A673 (cell line): ENCODE measurements around the gene INPP5A. TPM values are rescaled to one million over a fixed set of nuclear protein-coding genes. Genes with fewer than 3 reads are reported as not detected.

ENCODE experiments used
- BruUV-seq: library from RNA; stranded (reverse); fragments of 400-500 nt; replicated peaks from 2 replicates; lab custom pipeline; 2021; lab: Mats Ljungman, UMichigan
- CTCF ChIA-PET: fragments of 300-600 bp; sonication (Branson Sonifier 250); formaldehyde crosslinking; loops from one replicate; lab custom pipeline; 2022; ENCODE audit warnings: antibody characterized with exemption; lab: Charles Lee
- POLR2A ChIA-PET: fragments of 300-600 bp; sonication (Branson Sonifier 250); formaldehyde crosslinking; loops from one replicate; lab custom pipeline; 2022; ENCODE audit warnings: antibody characterized with exemption; ENCODE audit not compliant: low non-redundant PET; lab: Charles Lee
- DNase-seq: peaks from one replicate; pipeline ENCODE4 v3.0.0-alpha.2; 2015; ENCODE audit warnings: low spot score
- H3K27ac ChIP-seq: fragments of 200-600 bp; sonication (generic); 2 replicates; pipeline ENCODE4 v1.5.1; 2016; ENCODE audit warnings: mixed run types, low read depth, mild to moderate bottlenecking, mixed read lengths, antibody characterized with exemption, low read length; ENCODE audit not compliant: poor library complexity, severe bottlenecking
- H3K27me3 ChIP-seq: fragments of 200-600 bp; sonication (generic); replicated peaks from 2 replicates; pipeline ENCODE4 v1.6.1; 2017; ENCODE audit warnings: mixed run types, low read depth, mild to moderate bottlenecking, mixed read lengths, antibody characterized with exemption, low read length; ENCODE audit not compliant: insufficient read depth, poor library complexity
- H3K36me3 ChIP-seq: fragments of 200-600 bp; sonication (generic); 2 replicates; pipeline ENCODE4 v1.6.1; 2016; ENCODE audit warnings: mixed run types, mild to moderate bottlenecking, mixed read lengths, antibody characterized with exemption, low read length; ENCODE audit not compliant: insufficient read depth, poor library complexity, severe bottlenecking
- H3K4me1 ChIP-seq: fragments of 200-600 bp; sonication (generic); 2 replicates; pipeline ENCODE4 v1.6.1; 2017; ENCODE audit warnings: mixed run types, mild to moderate bottlenecking, mixed read lengths, antibody characterized with exemption, low read length; ENCODE audit not compliant: insufficient read depth, poor library complexity, severe bottlenecking
- H3K4me3 ChIP-seq: fragments of 200-600 bp; sonication (generic); 2 replicates; pipeline ENCODE4 v1.5.1; 2016; ENCODE audit warnings: low read depth, mixed run types, mild to moderate bottlenecking, mixed read lengths, low read length; ENCODE audit not compliant: poor library complexity, severe bottlenecking
- H3K9me3 ChIP-seq: fragments of 200-600 bp; sonication (generic); 2 replicates; pipeline ENCODE4 v1.6.1; 2016; ENCODE audit warnings: mixed run types, low read depth, mild to moderate bottlenecking, mixed read lengths, antibody characterized with exemption, low read length; ENCODE audit not compliant: poor library complexity, severe bottlenecking
- CTCF ChIP-seq: fragments of 300-800, 200-600 bp; sonication (generic); conservative IDR thresholded peaks from 2 replicates; pipeline ENCODE4 v1.5.1; 2017; ENCODE audit warnings: low read depth, mild to moderate bottlenecking, antibody characterized with exemption, low read length, moderate library complexity, mixed read lengths
- EZH2 ChIP-seq: fragments of 200-600 bp; sonication (generic); IDR thresholded peaks from 2 replicates; pipeline ENCODE4 v1.6.1; 2017; ENCODE audit warnings: borderline replicate concordance, low read depth, mild to moderate bottlenecking, mixed read lengths, antibody characterized with exemption, low read length; ENCODE audit not compliant: poor library complexity, severe bottlenecking
- intact Hi-C: fragments of 100-400 bp; cut with micrococcal nuclease; formaldehyde crosslinking; loops from one replicate; pipeline ENCODE4 v1.10.0; 2022; ENCODE audit not compliant: unreplicated experiment
- total RNA-seq: library from RNA; stranded (reverse); gene quantifications from 2 replicates; pipeline ENCODE4 v1.2.3, GENCODE V29; 2021

Gene INPP5A
- total RNA-seq, 1 experiment from 2014 or later, result 21.8 TPM

- POLR2A ChIA-PET, result no interaction called here
- peaks cover 10% of the 10 kb centered on the region for H3K9me3 ChIP-seq
- intact Hi-C loops, result no loop called here
- CTCF ChIA-PET, result no interaction called here
- no TSS peak for BruUV-seq
- no peaks in the 10 kb centered on the region for H3K27me3 ChIP-seq
- H3K4me1 ChIP-seq, result no peaks in the 10 kb centered on the region
- H3K36me3 ChIP-seq, result no peaks in the 10 kb centered on the region
- no peak for DNase-seq
- H3K27ac ChIP-seq, result no peak overlapping the region
- no peak for TF ChIP-seq CTCF
- no peak for TF ChIP-seq EZH2
- no peak overlapping the region for H3K4me3 ChIP-seq
Measured at GRCh38 chr10:132600416-132600815, 62.8 kb downstream of the INPP5A start.

- TF ChIP-seq EZH2 (no peak), CTCF (no peak)
- Histone ChIP-seq H3K4me3 (no peak overlapping the region), H3K27ac (no peak overlapping the region), H3K27me3 (no peaks in the 10 kb centered on the region), H3K36me3 (no peaks in the 10 kb centered on the region), H3K9me3 (peaks cover 10% of the 10 kb centered on the region), H3K4me1 (no peaks in the 10 kb centered on the region)
- BruUV-seq, result no TSS peak
- no peak for DNase-seq
- ChIA-PET POLR2A (no interaction called here), CTCF (no interaction called here)
- intact Hi-C loops, result no loop called here
Measured at GRCh38 chr10:132601567-132601966, 64.0 kb downstream of the INPP5A start.

GRCh38 chr10:132602614-132603013 lies 65.0 kb downstream of the INPP5A start:
- ChIA-PET CTCF (no interaction called here), POLR2A (no interaction called here)
- H3K4me3 ChIP-seq, result no peak overlapping the region
- no TSS peak for BruUV-seq
- H3K4me1 ChIP-seq, result no peaks in the 10 kb centered on the region
- H3K9me3 ChIP-seq, result peaks cover 10% of the 10 kb centered on the region
- no peaks in the 10 kb centered on the region for H3K27me3 ChIP-seq
- DNase-seq, result no peak
- no peaks in the 10 kb centered on the region for H3K36me3 ChIP-seq
- H3K27ac ChIP-seq, result no peak overlapping the region
- intact Hi-C loops, result no loop called here
- TF ChIP-seq CTCF (no peak), EZH2 (no peak)
